ENCODE measurements around the gene EEF2KMT. TPM values are rescaled to one million over a fixed set of nuclear protein-coding genes. Genes with fewer than 3 reads are reported as not detected.
A peak's percentile ranks its signal among the peaks of the same experiment; 100 is the strongest.
"Not testable (repeated sequence)": the region's sequence is repeated elsewhere in the genome, so short reads cannot be mapped to it uniquely, and the experiment has no call there.

The EEF2KMT gene
- 1 to 10 TPM; 5.4 to 7.5 TPM for total RNA-seq
- long read RNA-seq, transcript EEF2KMT-202 (7 exons, 2,268 nt), result minor isoform, 8 of 37 reads
- long read RNA-seq, transcript EEF2KMT-201 (8 exons, 2,390 nt), result major isoform, 18 of 37 reads
- long read RNA-seq, partial matches to known transcripts, result 1 of 37 reads
- long read RNA-seq, other reads (novel, unspliced or antisense), result 8 of 37 reads

GRCh38 chr16:5097470-5098220 is at the start of gene EEF2KMT:
TSS of gene EEF2KMT (minus strand) at chr16:5097795. CDS start at chr16:5097739, 56 bp downstream.
- DNase-seq, result peak; percentile 100
- intact Hi-C loops (cut with DNase I), result not testable (repeated sequence)

DNA sequence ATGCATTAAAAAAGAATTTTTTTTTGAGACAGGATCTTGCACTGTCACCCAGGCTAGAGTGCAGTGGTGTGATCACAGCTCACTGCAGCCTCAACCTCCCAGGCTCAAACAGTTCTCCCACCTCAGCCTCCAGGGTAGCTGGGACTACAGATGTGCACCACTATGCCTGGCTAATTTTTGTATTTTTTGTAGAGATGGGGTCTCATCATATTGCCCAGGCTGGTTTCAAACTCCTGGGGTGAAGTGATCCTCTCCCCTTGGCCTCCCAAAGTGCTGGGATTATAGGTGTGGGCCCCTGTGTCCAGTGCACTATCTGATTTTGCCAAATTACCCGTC is 47.0 kb upstream of the EEF2KMT start:
- ATAC-seq; intact Hi-C loops (cut with DNase I); DNase-seq: not testable (repeated sequence)

More at GRCh38 chr16:5097470-5098220, at the start of gene EEF2KMT:
- peak; percentile 100 for ATAC-seq

DNA sequence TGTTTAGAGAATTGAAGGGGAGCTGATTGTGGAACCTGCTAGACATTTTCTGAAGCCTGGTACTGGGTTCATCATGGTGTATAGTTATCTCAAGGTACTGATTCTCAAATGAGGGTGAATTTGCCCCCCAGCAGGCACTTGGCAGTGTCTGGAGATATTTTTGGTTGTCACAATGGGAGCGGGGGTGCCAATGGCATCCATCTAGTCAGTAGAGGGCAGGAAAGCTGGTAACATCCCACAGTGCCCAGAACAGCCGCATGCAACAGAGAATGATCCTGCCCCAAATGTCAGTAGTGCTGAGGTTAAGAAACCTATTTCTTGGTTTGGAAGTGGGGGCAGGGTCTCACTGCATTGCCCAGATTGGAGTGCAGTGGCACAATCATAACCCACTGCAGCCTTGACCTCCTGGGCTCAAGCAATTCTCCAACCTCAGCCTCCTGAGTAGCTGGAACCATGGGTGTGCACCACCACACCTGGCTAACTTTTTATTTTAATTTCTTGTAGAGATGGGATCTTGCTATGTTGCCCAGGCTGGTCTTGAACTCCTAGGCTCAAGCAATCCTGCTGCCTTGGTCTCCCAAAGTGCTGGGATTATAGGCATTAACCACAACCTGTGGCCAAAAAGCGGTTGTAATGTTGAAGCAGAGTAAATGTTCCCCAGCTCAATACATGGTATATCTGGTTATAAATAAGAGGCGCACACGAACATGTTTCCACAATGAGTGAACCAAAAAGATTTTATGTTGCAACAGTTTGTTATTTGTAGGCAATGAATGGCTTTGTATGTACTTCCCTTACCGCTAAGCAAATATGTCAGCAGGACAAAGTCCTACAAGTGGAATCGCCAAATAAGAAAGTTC is 46.4 kb upstream of the EEF2KMT start:
- intact Hi-C loops (cut with DNase I), result no loop called here
- DNase-seq (no peak), ATAC-seq (no peak)

- DNase-seq; intact Hi-C loops (cut with DNase I); ATAC-seq: not testable (repeated sequence)
These were observed 42.6 kb upstream of the EEF2KMT start for GRCh38 chr16:5140151-5140550.

DNA sequence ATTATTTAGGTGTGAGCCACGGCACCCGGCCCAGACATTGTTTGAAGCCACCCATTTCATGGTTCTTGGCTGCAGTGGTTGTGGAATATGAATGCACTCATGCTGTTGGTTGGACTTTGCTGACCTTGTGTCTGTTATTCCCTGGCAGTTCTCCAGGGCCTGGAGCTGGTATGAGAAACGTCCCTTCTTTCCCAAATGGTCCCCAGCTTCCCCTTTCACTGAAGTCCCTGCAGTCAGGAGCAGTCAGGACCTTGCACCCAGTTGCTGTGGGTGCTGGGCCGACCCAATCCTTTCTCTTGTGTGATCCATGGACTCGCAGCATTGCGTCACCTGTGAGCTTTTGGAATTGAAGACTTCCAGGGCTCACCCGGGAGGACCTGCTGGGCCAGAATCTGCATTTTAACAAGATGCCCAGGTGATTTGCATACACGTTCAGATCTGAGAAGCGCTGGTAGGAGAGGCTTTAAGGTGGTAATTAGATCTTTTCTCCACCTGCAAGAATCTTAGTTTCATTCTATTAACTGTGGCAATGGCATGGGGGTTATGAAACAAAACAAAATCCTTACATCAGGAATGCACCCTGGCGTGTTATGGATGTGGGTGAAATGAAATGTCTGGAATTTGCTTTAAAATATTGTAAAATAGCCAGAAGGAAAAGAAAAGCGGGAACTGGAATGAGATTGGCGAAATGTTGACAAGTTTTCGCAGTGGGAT is 37.3 kb upstream of the EEF2KMT start:
- intact Hi-C loops (cut with DNase I); ATAC-seq; DNase-seq: not testable (repeated sequence)

GRCh38 chr16:5132915-5133600 is 35.5 kb upstream of the EEF2KMT start:
- ATAC-seq; intact Hi-C loops (cut with DNase I); DNase-seq: not testable (repeated sequence)

GRCh38 chr16:5131467-5132004 is 33.9 kb upstream of the EEF2KMT start:
- ATAC-seq; DNase-seq; intact Hi-C loops (cut with DNase I): not testable (repeated sequence)

DNA sequence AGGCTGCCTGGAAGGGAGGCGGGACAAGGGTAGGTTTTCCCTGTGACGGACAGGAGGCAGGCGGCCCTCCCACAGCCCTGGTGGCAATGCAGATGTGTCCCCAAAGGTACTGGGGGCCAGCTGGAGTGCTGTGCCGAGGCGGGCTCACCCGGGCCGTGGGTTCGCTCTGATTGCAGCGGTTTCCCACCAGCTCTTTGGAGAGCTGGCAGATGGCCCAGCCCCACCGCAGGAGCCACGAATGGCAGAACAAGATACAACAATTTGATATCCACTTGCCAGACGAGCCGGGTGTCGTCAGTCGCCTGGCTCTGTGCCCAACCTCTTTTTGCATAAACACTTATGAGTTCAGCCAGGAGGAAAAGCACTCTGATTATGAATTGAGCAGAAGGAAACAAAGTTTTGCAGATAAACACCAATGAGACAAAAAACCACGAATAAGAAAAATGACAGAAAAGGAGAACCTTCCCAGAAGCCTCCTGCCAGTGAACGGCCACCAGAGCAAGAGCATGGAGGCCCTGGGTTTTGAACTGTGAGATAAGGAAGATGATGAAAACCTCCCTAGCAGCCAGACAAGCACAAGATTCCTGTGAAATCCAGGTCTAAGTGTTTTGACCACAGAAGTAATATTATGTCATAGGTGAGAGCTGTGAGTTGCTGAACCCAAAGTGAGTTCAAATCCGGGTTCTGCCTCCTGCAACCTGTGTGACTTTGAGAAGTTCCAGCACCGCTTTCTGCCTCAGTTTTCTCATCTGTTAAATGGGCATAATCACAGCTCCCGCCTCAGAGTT is 19.9 kb upstream of the EEF2KMT start:
- ATAC-seq; intact Hi-C loops (cut with DNase I): not testable (repeated sequence)
- DNase-seq, result peak; percentile 71

- intact Hi-C loops (cut with DNase I); ATAC-seq; DNase-seq: not testable (repeated sequence)
These were observed 19.2 kb upstream of the EEF2KMT start for GRCh38 chr16:5116780-5117295.

GRCh38 chr16:5110933-5111332 is 13.3 kb upstream of the EEF2KMT start:
- ATAC-seq; DNase-seq; intact Hi-C loops (cut with DNase I): not testable (repeated sequence)

DNA sequence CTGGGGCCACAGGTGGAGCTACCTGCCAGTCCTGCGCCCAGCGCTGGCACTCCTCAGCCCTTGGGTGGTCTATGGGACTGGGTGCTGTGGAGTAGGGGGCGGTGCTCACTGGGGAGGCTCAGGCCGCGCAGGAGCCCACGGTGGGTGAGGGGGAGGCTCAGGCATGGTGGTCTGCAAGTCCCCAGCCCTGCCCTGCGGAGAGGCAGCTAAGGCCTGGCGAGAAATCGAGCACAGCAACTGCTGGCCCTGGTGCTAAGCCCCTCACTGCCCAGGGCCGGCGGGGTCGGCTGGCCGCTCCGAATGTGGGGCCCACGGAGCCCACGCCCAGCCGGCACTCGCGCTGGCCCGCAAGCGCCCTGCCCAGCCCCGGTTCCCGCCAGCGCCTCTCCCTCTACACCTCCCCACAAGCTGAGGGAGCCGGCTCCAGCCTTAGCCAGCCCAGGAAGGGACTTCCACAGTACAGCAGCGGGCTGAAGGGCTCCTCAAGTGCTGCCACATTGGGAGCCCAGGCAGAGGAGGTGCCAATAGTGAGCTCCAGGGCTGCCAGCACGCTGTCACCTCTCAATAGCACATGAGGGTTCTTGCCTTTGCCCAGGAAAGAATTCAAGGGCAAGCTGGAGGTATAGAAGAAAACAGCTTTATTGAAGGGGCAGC is 11.0 kb upstream of the EEF2KMT start:
- DNase-seq (no peak), ATAC-seq (no peak)
- intact Hi-C loops (cut with DNase I), result no loop called here

DNA sequence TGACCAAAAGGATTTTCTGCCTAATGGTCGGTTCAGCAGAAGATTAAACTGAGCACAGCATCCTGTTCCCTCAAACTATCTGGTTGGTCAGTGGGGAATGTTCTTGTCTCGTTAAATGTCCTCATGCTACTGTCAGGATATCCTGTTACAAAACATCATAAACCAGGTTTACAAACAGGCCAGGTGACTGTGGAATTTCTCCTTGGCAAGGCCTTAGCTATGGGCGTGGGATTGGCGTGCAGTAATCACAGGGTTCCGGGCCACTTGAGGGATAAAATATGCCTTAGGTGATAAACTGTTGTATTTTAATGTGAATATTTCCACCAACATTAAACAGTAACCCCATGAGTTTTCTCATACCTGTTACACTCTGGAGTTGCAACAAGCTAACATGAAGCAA is 7.4 kb upstream of the EEF2KMT start:
- ATAC-seq; DNase-seq; intact Hi-C loops (cut with DNase I): not testable (repeated sequence)

GRCh38 chr16:5103296-5104032 is 5.9 kb upstream of the EEF2KMT start:
- ATAC-seq; intact Hi-C loops (cut with DNase I); DNase-seq: not testable (repeated sequence)

- intact Hi-C loops (cut with DNase I); DNase-seq; ATAC-seq: not testable (repeated sequence)
These were observed 1.6 kb upstream of the EEF2KMT start for GRCh38 chr16:5099174-5099573.

- intact Hi-C loops (cut with DNase I); ATAC-seq: not testable (repeated sequence)
- peak; percentile 82 for DNase-seq
These were observed 895 bp upstream of the EEF2KMT start for GRCh38 chr16:5098221-5099159.

Data from left cardiac atrium (tissue), 4 donors.